IMR-90 (cell line): ENCODE data around the gene DMXL1. TPM values are rescaled to one million over a fixed set of nuclear protein-coding genes. Genes with fewer than 3 reads are reported as not detected.

Source experiments
- ATAC-seq: fragments of 200-7000 bp; cut with Tn5 transposase; 2 replicates; pipeline ENCODE4 v1.9.1; 2020; ENCODE audit warnings: low read depth, mild to moderate bottlenecking, moderate library complexity
- BruUV-seq: library from RNA; stranded (reverse); fragments of 400-500 nt; replicated peaks from 2 replicates; lab custom pipeline; 2021; lab: Mats Ljungman, UMichigan
- CTCF ChIA-PET: fragments of 300-600 bp; formaldehyde crosslinking; extraction: SDS; loops from one replicate; lab custom pipeline; 2021; ENCODE audit warnings: antibody characterized with exemption; lab: Yijun Ruan, JAX
- POLR2A ChIA-PET: fragments of 300-600 bp; sonication (Branson Sonifier 250); formaldehyde crosslinking; loops from one replicate; lab custom pipeline; 2022; ENCODE audit warnings: antibody characterized with exemption; ENCODE audit not compliant: unreplicated experiment; lab: Charles Lee
- DNase-seq: peaks from one replicate; pipeline ENCODE4 v3.0.0; 2013
- H2AFZ ChIP-seq: replicated peaks from 2 replicates; pipeline ENCODE3; 2013; ENCODE audit warnings: low read length, mild to moderate bottlenecking; ENCODE audit not compliant: poor library complexity
- H2AK5ac ChIP-seq: 2 replicates; pipeline ENCODE4 v1.6.1; 2013; ENCODE audit warnings: low read depth, low read length, inconsistent platforms
- H2AK9ac ChIP-seq: replicated peaks from 2 replicates; pipeline ENCODE3; 2013; ENCODE audit warnings: mild to moderate bottlenecking, low read depth, low read length, moderate library complexity; ENCODE audit not compliant: poor library complexity
- H2BK120ac ChIP-seq: 2 replicates; pipeline ENCODE4 v1.6.1; 2013; ENCODE audit warnings: low read depth, low read length, inconsistent platforms
- H2BK15ac ChIP-seq: 3 replicates; pipeline ENCODE4 v1.6.1; 2013; ENCODE audit warnings: low read depth, low read length, inconsistent platforms
- H2BK20ac ChIP-seq: 2 replicates; pipeline ENCODE4 v1.6.1; 2013; ENCODE audit warnings: low read depth, mild to moderate bottlenecking, inconsistent platforms, low read length, moderate library complexity
- H2BK5ac ChIP-seq: 2 replicates; pipeline ENCODE4 v1.6.1; 2013; ENCODE audit warnings: mild to moderate bottlenecking, low read depth, low read length, inconsistent platforms; ENCODE audit not compliant: poor library complexity, severe bottlenecking
- H3K14ac ChIP-seq: replicated peaks from 2 replicates; pipeline ENCODE4 v1.6.1; 2013; ENCODE audit warnings: low read depth, low read length, inconsistent platforms
- H3K18ac ChIP-seq: 2 replicates; pipeline ENCODE4 v1.6.1; 2013; ENCODE audit warnings: low read depth, low read length, control low read depth
- H3K23ac ChIP-seq: 2 replicates; pipeline ENCODE4 v1.6.1; 2013; ENCODE audit warnings: low read depth, low read length, inconsistent platforms
- H3K27ac ChIP-seq: 2 replicates; pipeline ENCODE4 v1.5.1; 2013; ENCODE audit warnings: mild to moderate bottlenecking, control low read depth, low read length; ENCODE audit not compliant: insufficient read depth
- H3K27me3 ChIP-seq: 2 replicates; pipeline ENCODE4 v1.6.1; 2013; ENCODE audit warnings: low read length; ENCODE audit not compliant: control insufficient read depth, insufficient read depth
- H3K36me3 ChIP-seq: 2 replicates; pipeline ENCODE4 v1.6.1; 2013; ENCODE audit warnings: low read length, mixed read lengths; ENCODE audit not compliant: control insufficient read depth, insufficient read depth
- H3K4ac ChIP-seq: 2 replicates; pipeline ENCODE4 v1.6.1; 2013; ENCODE audit warnings: low read depth, low read length, inconsistent platforms
- H3K4me1 ChIP-seq: 2 replicates; pipeline ENCODE4 v1.6.1; 2013; ENCODE audit warnings: low read length, mixed read lengths; ENCODE audit not compliant: control insufficient read depth, insufficient read depth
- H3K4me2 ChIP-seq: 2 replicates; pipeline ENCODE4 v1.6.1; 2013; ENCODE audit warnings: low read depth, mild to moderate bottlenecking, control low read depth, low read length, moderate library complexity
- H3K4me3 ChIP-seq: 2 replicates; pipeline ENCODE4 v1.5.1; 2013; ENCODE audit warnings: low read depth, mild to moderate bottlenecking, control low read depth, low read length, moderate library complexity; ENCODE audit not compliant: insufficient read depth
- H3K56ac ChIP-seq: 2 replicates; pipeline ENCODE4 v1.6.1; 2013; ENCODE audit warnings: low read length, inconsistent platforms; ENCODE audit not compliant: insufficient read depth; ENCODE audit errors: extremely low read depth
- H3K79me1 ChIP-seq, 2 experiments: 2 replicates each; pipeline ENCODE4 v1.6.1; 2013; ENCODE audit warnings: low read length in 2 of 2, inconsistent platforms in 1 of 2, low read depth in 1 of 2
- H3K9ac ChIP-seq: 2 replicates; pipeline ENCODE4 v1.6.1; 2013; ENCODE audit warnings: low read depth, low read length, control low read depth
- H3K9me1 ChIP-seq: 2 replicates; pipeline ENCODE4 v1.6.1; 2013; ENCODE audit warnings: low read length, inconsistent platforms; ENCODE audit not compliant: insufficient read depth
- H3K9me3 ChIP-seq: 2 replicates; pipeline ENCODE4 v1.6.1; 2013; ENCODE audit warnings: low read length; ENCODE audit not compliant: control insufficient read depth, insufficient read depth
- H4K20me1 ChIP-seq: 2 replicates; pipeline ENCODE4 v1.6.1; 2013; ENCODE audit warnings: low read length, inconsistent platforms; ENCODE audit not compliant: insufficient read depth
- H4K5ac ChIP-seq: 2 replicates; pipeline ENCODE4 v1.6.1; 2013; ENCODE audit warnings: mild to moderate bottlenecking, low read depth, low read length, control low read depth
- H4K8ac ChIP-seq, 2 experiments: 2 replicates each; pipeline ENCODE4 v1.6.1; 2013; ENCODE audit warnings: low read depth in 2 of 2, low read length in 2 of 2, control low read depth in 1 of 2, inconsistent platforms in 1 of 2
- H4K91ac ChIP-seq: 2 replicates; pipeline ENCODE4 v1.6.1; 2013; ENCODE audit warnings: low read depth, low read length, inconsistent platforms; ENCODE audit not compliant: insufficient read depth
- BHLHE40 ChIP-seq: fragments of 150-350 bp; IDR thresholded peaks from 2 replicates; pipeline ENCODE4 v1.6.1; 2016; ENCODE audit warnings: mild to moderate bottlenecking, low read depth, low read length
- CEBPB ChIP-seq: IDR thresholded peaks from 2 replicates; pipeline ENCODE4 v1.6.1; 2012; ENCODE audit warnings: low read depth, low read length, improper control_type of control experiment
- CHD1 ChIP-seq: IDR thresholded peaks from 2 replicates; pipeline ENCODE4 v1.6.1; 2012; ENCODE audit warnings: low read depth, low read length, improper control_type of control experiment
- FOS ChIP-seq: fragments of 150-350 bp; IDR thresholded peaks from 2 replicates; pipeline ENCODE4 v1.6.1; 2016; ENCODE audit warnings: low read depth, low read length
- NFE2L2 ChIP-seq: fragments of 150-350 bp; IDR thresholded peaks from 2 replicates; pipeline ENCODE4 v1.6.1; 2016; ENCODE audit warnings: low read depth, mild to moderate bottlenecking, low read length
- RAD21 ChIP-seq: IDR thresholded peaks from 2 replicates; pipeline ENCODE4 v1.6.1; 2012; ENCODE audit warnings: low read length, improper control_type of control experiment
- RCOR1 ChIP-seq: IDR thresholded peaks from 2 replicates; pipeline ENCODE4 v1.6.1; 2012; ENCODE audit warnings: mild to moderate bottlenecking, low read length, improper control_type of control experiment; ENCODE audit not compliant: insufficient replicate concordance
- RFX5 ChIP-seq: IDR thresholded peaks from 2 replicates; pipeline ENCODE4 v1.8.0; 2012; ENCODE audit warnings: low read depth, mild to moderate bottlenecking, low read length, moderate library complexity
- SMC3 ChIP-seq: fragments of 150-350 bp; IDR thresholded peaks from 2 replicates; pipeline ENCODE4 v1.6.1; 2016; ENCODE audit warnings: low read depth, mild to moderate bottlenecking, antibody characterized with exemption, low read length, moderate library complexity
- WGBS, 2 experiments: methylation state at CpG; one replicate each; pipeline versions ENCODE4 v1.1.5 to v1.1.7; 2013; ENCODE audit warnings: missing lambda C conversion rate in 2 of 2; ENCODE audit not compliant: insufficient read length in 1 of 2; ENCODE audit errors: extremely low coverage in 2 of 2; 5-methylcytosine and 5-hydroxymethylcytosine counted together
- dilution Hi-C: fragments of 300-500 bp; cut with HindIII; formaldehyde crosslinking; loops from one replicate; pipeline ENCODE4 v1.14.3; 2018; ENCODE audit warnings: low sequenced_read_pairs; ENCODE audit not compliant: unreplicated experiment
- in situ Hi-C: fragments of 300-500 bp; cut with MboI; formaldehyde crosslinking; loops from 3 replicates; pipeline ENCODE4 v1.14.3; 2019; ENCODE audit warnings: low sequenced_read_pairs, inconsistent platforms, mixed read lengths
- intact Hi-C: fragments of 100-400 bp; cut with micrococcal nuclease; formaldehyde crosslinking; loops from 2 replicates; pipeline ENCODE4 v1.10.0; 2022
- polyA plus RNA-seq, 3 experiments: library from polyadenylated mRNA; depleted of rRNA; stranded (reverse); fragments of >200 nt; gene quantifications; 2 replicates each; pipeline ENCODE4 v1.2.3, GENCODE V29; 2012; ENCODE audit warnings: low replicate concordance in 1 of 3
- total RNA-seq: library from RNA; depleted of rRNA; stranded (reverse); fragments of >200 nt; gene quantifications from 2 replicates; pipeline ENCODE4 v1.2.3, GENCODE V29; 2012
- TF ChIP-seq, protein P1 (sequence below): fragments of 150-350 bp; IDR thresholded peaks from 2 replicates; pipeline ENCODE4 v1.6.1; 2016; ENCODE audit warnings: low read depth, mild to moderate bottlenecking, low read length, moderate library complexity, borderline replicate concordance

The DMXL1 gene
- total and polyA plus RNA-seq, 2 of the 4 experiments (the other 2 are of a cell fraction): 8.1 to 21.5 TPM

DNA sequence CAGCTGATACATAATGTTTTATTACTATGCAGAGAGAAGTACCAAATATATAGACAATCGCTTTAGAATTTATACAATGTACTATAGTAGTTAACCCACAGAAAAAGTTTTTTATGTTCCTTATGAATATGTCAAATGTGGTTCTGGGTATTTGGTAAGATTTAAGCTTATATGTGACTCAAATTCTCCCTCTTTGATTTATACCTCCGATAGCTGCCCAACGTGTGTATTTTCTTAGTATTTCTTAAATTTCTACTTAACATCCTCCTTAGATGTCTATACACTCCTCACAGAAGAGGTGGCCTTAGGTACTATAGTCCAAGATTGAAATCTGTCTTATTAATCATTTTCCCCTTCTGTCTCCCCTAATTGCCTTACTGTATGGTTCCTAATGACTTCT lies 146.3 kb downstream of the DMXL1 start:
- DNase-seq (no peak), ATAC-seq (no peak)
- no CpG with 5 or more reads among the region's 3 CpGs for WGBS, 2 experiments
- no peak overlapping the region for H3K56ac ChIP-seq
- H2BK15ac ChIP-seq: no peak overlapping the region
- H2AK5ac ChIP-seq: no peak overlapping the region
- no peak overlapping the region for H3K9ac ChIP-seq
- no peak for TF ChIP-seq CEBPB
- no peak for TF ChIP-seq RAD21
- no peak for TF ChIP-seq BHLHE40
- no peak for TF ChIP-seq CHD1
- no peak for TF ChIP-seq FOS
- no peak for TF ChIP-seq SMC3
- TF ChIP-seq, protein P1, sequence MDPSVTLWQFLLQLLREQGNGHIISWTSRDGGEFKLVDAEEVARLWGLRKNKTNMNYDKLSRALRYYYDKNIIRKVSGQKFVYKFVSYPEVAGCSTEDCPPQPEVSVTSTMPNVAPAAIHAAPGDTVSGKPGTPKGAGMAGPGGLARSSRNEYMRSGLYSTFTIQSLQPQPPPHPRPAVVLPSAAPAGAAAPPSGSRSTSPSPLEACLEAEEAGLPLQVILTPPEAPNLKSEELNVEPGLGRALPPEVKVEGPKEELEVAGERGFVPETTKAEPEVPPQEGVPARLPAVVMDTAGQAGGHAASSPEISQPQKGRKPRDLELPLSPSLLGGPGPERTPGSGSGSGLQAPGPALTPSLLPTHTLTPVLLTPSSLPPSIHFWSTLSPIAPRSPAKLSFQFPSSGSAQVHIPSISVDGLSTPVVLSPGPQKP: no peak
- no peak for TF ChIP-seq RCOR1
- TF ChIP-seq NFE2L2: no peak
- TF ChIP-seq RFX5: no peak
- H4K5ac ChIP-seq: no peak overlapping the region
- no peak overlapping the region for H4K8ac ChIP-seq
- no peak overlapping the region for H3K4ac ChIP-seq
- H2BK120ac ChIP-seq: no peak overlapping the region
- H2AK9ac ChIP-seq: no peak overlapping the region
- no TSS peak for BruUV-seq
- H3K14ac ChIP-seq: no peak overlapping the region
- no peak overlapping the region for H3K4me2 ChIP-seq
- H4K20me1 ChIP-seq: no peaks in the 10 kb centered on the region
- H3K18ac ChIP-seq: no peak overlapping the region
- no peak overlapping the region for H4K91ac ChIP-seq
- in situ Hi-C loops (no loop called here), dilution Hi-C loops (no loop called here), intact Hi-C loops (no loop called here)
- H3K9me3 ChIP-seq: no peaks in the 10 kb centered on the region
- H3K79me1 ChIP-seq: no peaks in the 10 kb centered on the region
- no peaks in the 10 kb centered on the region for H3K27me3 ChIP-seq
- no peak overlapping the region for H2AFZ ChIP-seq
- ChIA-PET CTCF (no interaction called here), POLR2A (no interaction called here)
- no peak overlapping the region for H2BK20ac ChIP-seq
- peaks cover 2% of the 10 kb centered on the region; the same call in 1 of the 2 replicates for H3K4me1 ChIP-seq
- H3K23ac ChIP-seq: no peak overlapping the region
- no peaks in the 10 kb centered on the region for H3K9me1 ChIP-seq
- no peak overlapping the region for H3K27ac ChIP-seq
- H3K36me3 ChIP-seq: 0 out of 2 replicates have a peak, but pooled peaks cover 2% of the 10 kb centered on the region
- H2BK5ac ChIP-seq: no peak overlapping the region
- no peak overlapping the region for H3K4me3 ChIP-seq
